K562 (cell line): Measurements from ENCODE around the gene PHAX. TPM values are rescaled to one million over a fixed set of nuclear protein-coding genes. Genes with fewer than 3 reads are reported as not detected.
A peak's percentile ranks its signal among the peaks of the same experiment; 100 is the strongest.

ENCODE experiments used
- ASH1L ChIP-seq: fragments of 450-650 bp; IDR thresholded peaks from 2 replicates; pipeline ENCODE4 v1.6.1; 2018; ENCODE audit warnings: borderline replicate concordance, mild to moderate bottlenecking, low read depth; ENCODE audit not compliant: partially characterized antibody
- BHLHE40 ChIP-seq: IDR thresholded peaks from 2 replicates; pipeline ENCODE4 v1.6.1; 2011; ENCODE audit warnings: low read length, improper control_type of control experiment
- FIP1L1 ChIP-seq: fragments of 200-400 bp; formaldehyde crosslinking; IDR thresholded peaks from 2 replicates; pipeline ENCODE4 v1.6.1; 2018; ENCODE audit warnings: mild to moderate bottlenecking, low read depth, low read length; ENCODE audit not compliant: poor library complexity, severe bottlenecking
- HDAC2 ChIP-seq: fragments of 450-650 bp; IDR thresholded peaks from 2 replicates; pipeline ENCODE4 v1.6.1; 2016; ENCODE audit warnings: mild to moderate bottlenecking
- JUND ChIP-seq, 2 experiments: IDR thresholded peaks; 2 replicates in 1 of 2; 3 replicates in 1 of 2; pipeline ENCODE4 v1.6.1; 2011; ENCODE audit warnings: borderline replicate concordance in 2 of 2, low read depth in 2 of 2, low read length in 2 of 2, improper control_type of control experiment in 1 of 2, missing biosample characterization in 1 of 2, missing genetic modification characterization in 1 of 2, missing genetic modification reagents in 1 of 2
- MTA2 ChIP-seq: fragments of 450-650 bp; IDR thresholded peaks from 2 replicates; pipeline ENCODE4 v1.6.1; 2016; ENCODE audit warnings: low read depth
- SMARCC2 ChIP-seq: fragments of 450-650 bp; IDR thresholded peaks from 2 replicates; pipeline ENCODE4 v1.6.1; 2017; ENCODE audit warnings: antibody characterized with exemption, moderate library complexity, mild to moderate bottlenecking, low read depth
- TEAD4 ChIP-seq, 2 experiments: sonication (generic) in 1 of 2; formaldehyde crosslinking in 1 of 2; IDR thresholded peaks; 2 replicates each; pipeline versions ENCODE4 v1.6.1 to v1.8.0; 2012 to 2022; ENCODE audit warnings: borderline replicate concordance in 1 of 2, inconsistent platforms in 1 of 2, low read length in 1 of 2, mild to moderate bottlenecking in 1 of 2, missing genetic modification reagents in 1 of 2
- TOE1 ChIP-seq, 2 experiments: fragments of 450-650 bp in 1 of 2; sonication (generic) in 1 of 2; formaldehyde crosslinking in 1 of 2; IDR thresholded peaks; 2 replicates each; pipeline versions ENCODE4 v1.7.1 to v1.8.0; 2016 to 2022; ENCODE audit warnings: borderline replicate concordance in 2 of 2, mild to moderate bottlenecking in 2 of 2, antibody characterized with exemption in 1 of 2, inconsistent platforms in 1 of 2, low read depth in 1 of 2, missing genetic modification reagents in 1 of 2, moderate library complexity in 1 of 2
- ZEB2 ChIP-seq: fragments of 450-650 bp; IDR thresholded peaks from 2 replicates; pipeline ENCODE4 v1.6.1; 2016
- ZKSCAN1 ChIP-seq: fragments of 150-350 bp; IDR thresholded peaks from 2 replicates; pipeline ENCODE4 v1.6.1; 2016; ENCODE audit warnings: low read depth, low read length
- polyA plus RNA-seq, 8 experiments: library from polyadenylated mRNA; depleted of rRNA in 4 of 8; stranded (reverse) in 5 of 8; unstranded in 3 of 8; fragments of >200 nt; fragmentation: Nextera tagmentation in 2 of 8; fragmentation: Illumina TruSeq in 1 of 8; extraction: Ambion mirVana in 2 of 8; extraction: Trizol in 1 of 8; gene quantifications; 2 replicates each; pipeline versions ENCODE4 v1.2.1 to v1.2.3, GENCODE V29; 2011 to 2014; ENCODE audit warnings: inconsistent platforms in 1 of 8, missing spikeins in 1 of 8
- total RNA-seq, 7 experiments: library from RNA; depleted of rRNA in 6 of 7; stranded (reverse); fragments of >200 nt in 6 of 7; fragmentation: Illumina TruSeq in 2 of 7; extraction: Trizol in 2 of 7; gene quantifications; 2 replicates each; pipeline versions ENCODE4 v1.2.1 to v1.2.3, GENCODE V29; 2011 to 2021; ENCODE audit warnings: low replicate concordance in 1 of 7
- TF ChIP-seq, protein P1 (sequence below): IDR thresholded peaks from 2 replicates; pipeline ENCODE4 v1.6.1; 2012; ENCODE audit warnings: low read depth, low read length, improper control_type of control experiment, borderline replicate concordance
- TF ChIP-seq, protein P2 (sequence below), 2 experiments: fragments of 450-650 bp in 1 of 2; sonication (generic) in 1 of 2; formaldehyde crosslinking in 1 of 2; IDR thresholded peaks; 2 replicates each; pipeline versions ENCODE4 v1.7.1 to v1.9.0; 2016 to 2022; ENCODE audit warnings: inconsistent platforms in 1 of 2, mild to moderate bottlenecking in 1 of 2, missing genetic modification reagents in 1 of 2
- TF ChIP-seq, protein P3 (sequence below): fragments of 250-450 bp; sonication (Bioruptor Pico); IDR thresholded peaks from 2 replicates; pipeline ENCODE4 v1.5.0; 2020; ENCODE audit warnings: mild to moderate bottlenecking

Gene PHAX
- total and polyA plus RNA-seq, 9 of the 15 experiments (the other 6 are each of a cell fraction or from before 2014, with no cell fraction given), result 20.2 to 59.8 (median 43.5) TPM

DNA sequence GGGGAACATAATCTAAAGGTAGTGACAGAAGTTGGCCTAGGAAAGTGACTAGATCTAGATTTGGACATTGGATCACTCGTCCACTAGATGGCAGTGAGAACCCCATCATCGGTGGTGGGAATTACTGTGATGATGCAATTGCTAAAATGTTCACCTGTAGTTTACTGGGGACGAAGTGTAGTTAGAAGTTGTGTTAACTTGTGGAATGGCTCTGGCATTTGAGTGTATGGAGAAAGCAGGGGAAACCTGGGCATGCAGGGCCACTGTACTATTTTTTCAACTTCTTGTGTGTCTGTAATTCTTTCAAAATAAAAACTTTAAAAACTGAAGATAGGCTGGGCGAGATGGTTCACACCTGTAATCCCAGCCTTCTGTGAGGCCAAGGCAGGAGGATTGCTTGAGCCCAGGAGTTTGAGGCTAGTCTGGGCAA lies 75.5 kb downstream of the PHAX start (continued):
- TF ChIP-seq, protein P1, sequence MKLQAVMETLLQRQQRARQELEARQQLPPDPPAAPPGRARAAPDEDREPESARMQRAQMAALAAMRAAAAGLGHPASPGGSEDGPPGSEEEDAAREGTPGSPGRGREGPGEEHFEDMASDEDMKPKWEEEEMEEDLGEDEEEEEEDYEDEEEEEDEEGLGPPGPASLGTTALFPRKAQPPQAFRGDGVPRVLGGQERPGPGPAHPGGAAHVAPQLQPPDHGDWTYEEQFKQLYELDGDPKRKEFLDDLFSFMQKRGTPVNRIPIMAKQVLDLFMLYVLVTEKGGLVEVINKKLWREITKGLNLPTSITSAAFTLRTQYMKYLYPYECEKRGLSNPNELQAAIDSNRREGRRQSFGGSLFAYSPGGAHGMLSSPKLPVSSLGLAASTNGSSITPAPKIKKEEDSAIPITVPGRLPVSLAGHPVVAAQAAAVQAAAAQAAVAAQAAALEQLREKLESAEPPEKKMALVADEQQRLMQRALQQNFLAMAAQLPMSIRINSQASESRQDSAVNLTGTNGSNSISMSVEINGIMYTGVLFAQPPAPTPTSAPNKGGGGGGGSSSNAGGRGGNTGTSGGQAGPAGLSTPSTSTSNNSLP, result 0 out of 2 replicates have a peak, but pooled peaks have one; percentile 36
- TF ChIP-seq, protein P2, sequence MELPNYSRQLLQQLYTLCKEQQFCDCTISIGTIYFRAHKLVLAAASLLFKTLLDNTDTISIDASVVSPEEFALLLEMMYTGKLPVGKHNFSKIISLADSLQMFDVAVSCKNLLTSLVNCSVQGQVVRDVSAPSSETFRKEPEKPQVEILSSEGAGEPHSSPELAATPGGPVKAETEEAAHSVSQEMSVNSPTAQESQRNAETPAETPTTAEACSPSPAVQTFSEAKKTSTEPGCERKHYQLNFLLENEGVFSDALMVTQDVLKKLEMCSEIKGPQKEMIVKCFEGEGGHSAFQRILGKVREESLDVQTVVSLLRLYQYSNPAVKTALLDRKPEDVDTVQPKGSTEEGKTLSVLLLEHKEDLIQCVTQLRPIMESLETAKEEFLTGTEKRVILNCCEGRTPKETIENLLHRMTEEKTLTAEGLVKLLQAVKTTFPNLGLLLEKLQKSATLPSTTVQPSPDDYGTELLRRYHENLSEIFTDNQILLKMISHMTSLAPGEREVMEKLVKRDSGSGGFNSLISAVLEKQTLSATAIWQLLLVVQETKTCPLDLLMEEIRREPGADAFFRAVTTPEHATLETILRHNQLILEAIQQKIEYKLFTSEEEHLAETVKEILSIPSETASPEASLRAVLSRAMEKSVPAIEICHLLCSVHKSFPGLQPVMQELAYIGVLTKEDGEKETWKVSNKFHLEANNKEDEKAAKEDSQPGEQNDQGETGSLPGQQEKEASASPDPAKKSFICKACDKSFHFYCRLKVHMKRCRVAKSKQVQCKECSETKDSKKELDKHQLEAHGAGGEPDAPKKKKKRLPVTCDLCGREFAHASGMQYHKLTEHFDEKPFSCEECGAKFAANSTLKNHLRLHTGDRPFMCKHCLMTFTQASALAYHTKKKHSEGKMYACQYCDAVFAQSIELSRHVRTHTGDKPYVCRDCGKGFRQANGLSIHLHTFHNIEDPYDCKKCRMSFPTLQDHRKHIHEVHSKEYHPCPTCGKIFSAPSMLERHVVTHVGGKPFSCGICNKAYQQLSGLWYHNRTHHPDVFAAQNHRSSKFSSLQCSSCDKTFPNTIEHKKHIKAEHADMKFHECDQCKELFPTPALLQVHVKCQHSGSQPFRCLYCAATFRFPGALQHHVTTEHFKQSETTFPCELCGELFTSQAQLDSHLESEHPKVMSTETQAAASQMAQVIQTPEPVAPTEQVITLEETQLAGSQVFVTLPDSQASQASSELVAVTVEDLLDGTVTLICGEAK (IDR thresholded peaks at IDR 0.05), result no peak
- TF ChIP-seq, protein P2 (CRISPR knock-in tag; IDR thresholded peaks at IDR 0.05), result no peak
- TF ChIP-seq SMARCC2 (no peak), ZKSCAN1 (no peak), BHLHE40 (no peak), ASH1L (no peak), ZEB2 (peak; percentile 88), TEAD4 (IDR thresholded peaks at IDR 0.05; ENCODE audit: low read length) (0 out of 2 replicates have a peak, but pooled peaks have one; percentile 22), TEAD4 (CRISPR knock-in tag; IDR thresholded peaks at IDR 0.05; ENCODE audit: borderline replicate concordance) (no peak), HDAC2 (peak; percentile 11; the same call in 1 of the 2 replicates), MTA2 (no peak), FIP1L1 (no peak), JUND (IDR thresholded peaks at IDR 0.05; ENCODE audit: borderline replicate concordance, low read depth, low read length) (peak; percentile 93), JUND (tag; IDR thresholded peaks at IDR 0.05; ENCODE audit: borderline replicate concordance, low read depth, low read length) (peak; percentile 89; the same call in 2 of the 3 replicates), TOE1 (IDR thresholded peaks at IDR 0.05; ENCODE audit: borderline replicate concordance) (peak; percentile 66; the same call in 1 of the 2 replicates), TOE1 (CRISPR knock-in tag; IDR thresholded peaks at IDR 0.05; ENCODE audit: borderline replicate concordance, low read depth) (no peak)
- TF ChIP-seq, protein P3, sequence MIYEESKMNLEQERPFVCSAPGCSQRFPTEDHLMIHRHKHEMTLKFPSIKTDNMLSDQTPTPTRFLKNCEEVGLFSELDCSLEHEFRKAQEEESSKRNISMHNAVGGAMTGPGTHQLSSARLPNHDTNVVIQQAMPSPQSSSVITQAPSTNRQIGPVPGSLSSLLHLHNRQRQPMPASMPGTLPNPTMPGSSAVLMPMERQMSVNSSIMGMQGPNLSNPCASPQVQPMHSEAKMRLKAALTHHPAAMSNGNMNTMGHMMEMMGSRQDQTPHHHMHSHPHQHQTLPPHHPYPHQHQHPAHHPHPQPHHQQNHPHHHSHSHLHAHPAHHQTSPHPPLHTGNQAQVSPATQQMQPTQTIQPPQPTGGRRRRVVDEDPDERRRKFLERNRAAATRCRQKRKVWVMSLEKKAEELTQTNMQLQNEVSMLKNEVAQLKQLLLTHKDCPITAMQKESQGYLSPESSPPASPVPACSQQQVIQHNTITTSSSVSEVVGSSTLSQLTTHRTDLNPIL (CRISPR knock-in tag), result no peak
